Astrocyte (in vitro differentiated cells and primary cell): Measurements from ENCODE around the gene IDH3A.

Experiments
- EZH2 ChIP-seq: IDR thresholded peaks from 2 replicates; pipeline ENCODE4 v1.6.1; 2012; ENCODE audit warnings: mild to moderate bottlenecking, low read length, inconsistent platforms; ENCODE audit not compliant: insufficient read depth
- TF ChIP-seq, protein P1 (sequence below): IDR thresholded peaks from 2 replicates; pipeline ENCODE4 v1.5.1; 2011; ENCODE audit warnings: low read depth, mild to moderate bottlenecking, inconsistent platforms, low read length, moderate library complexity; ENCODE audit not compliant: insufficient read depth

DNA sequence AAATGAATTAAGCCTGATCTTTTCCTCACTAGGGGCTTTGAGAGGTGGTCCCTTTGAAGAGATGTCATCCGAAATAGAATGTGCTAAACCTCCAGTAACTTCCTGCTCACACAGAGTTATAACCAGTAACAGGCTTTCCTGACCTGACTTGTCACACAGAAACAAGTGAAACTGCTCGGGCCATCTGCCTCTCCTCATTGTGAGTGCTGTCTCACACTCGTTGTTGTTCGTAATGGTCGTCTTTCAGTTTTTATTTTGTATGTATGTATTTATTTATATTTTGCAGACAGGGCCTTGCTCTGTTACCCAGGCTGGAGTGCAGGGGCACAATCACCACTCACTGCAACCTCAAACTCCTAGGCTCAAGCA is 61.2 kb downstream of the IDH3A start:
- TF ChIP-seq, protein P1, sequence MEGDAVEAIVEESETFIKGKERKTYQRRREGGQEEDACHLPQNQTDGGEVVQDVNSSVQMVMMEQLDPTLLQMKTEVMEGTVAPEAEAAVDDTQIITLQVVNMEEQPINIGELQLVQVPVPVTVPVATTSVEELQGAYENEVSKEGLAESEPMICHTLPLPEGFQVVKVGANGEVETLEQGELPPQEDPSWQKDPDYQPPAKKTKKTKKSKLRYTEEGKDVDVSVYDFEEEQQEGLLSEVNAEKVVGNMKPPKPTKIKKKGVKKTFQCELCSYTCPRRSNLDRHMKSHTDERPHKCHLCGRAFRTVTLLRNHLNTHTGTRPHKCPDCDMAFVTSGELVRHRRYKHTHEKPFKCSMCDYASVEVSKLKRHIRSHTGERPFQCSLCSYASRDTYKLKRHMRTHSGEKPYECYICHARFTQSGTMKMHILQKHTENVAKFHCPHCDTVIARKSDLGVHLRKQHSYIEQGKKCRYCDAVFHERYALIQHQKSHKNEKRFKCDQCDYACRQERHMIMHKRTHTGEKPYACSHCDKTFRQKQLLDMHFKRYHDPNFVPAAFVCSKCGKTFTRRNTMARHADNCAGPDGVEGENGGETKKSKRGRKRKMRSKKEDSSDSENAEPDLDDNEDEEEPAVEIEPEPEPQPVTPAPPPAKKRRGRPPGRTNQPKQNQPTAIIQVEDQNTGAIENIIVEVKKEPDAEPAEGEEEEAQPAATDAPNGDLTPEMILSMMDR = no peak
- no peak for TF ChIP-seq EZH2
